GM19023 (cell line): ENCODE measurements around the gene CCDC106.

ENCODE experiments used
- ATAC-seq: cut with Tn5 transposase; IDR thresholded peaks from one replicate; pipeline ENCODE4 v1.9.1; 2021; ENCODE audit warnings: mild to moderate bottlenecking, moderate library complexity; ENCODE audit not compliant: unreplicated experiment

The CCDC106 gene

GRCh38 chr19:55647732-55648584 is at the start of gene CCDC106:
CCDC106 (plus strand) TSS chr19:55648212; CDS start chr19:55649047, 835 bp downstream.
- ATAC-seq: no peak

- ATAC-seq: peak; percentile 53
These were observed 49.1 kb upstream of the CCDC106 start for GRCh38 chr19:55598719-55599467.

- ATAC-seq: peak; percentile 53
These were observed 48.6 kb upstream of the CCDC106 start, which contains the start of gene FIZ1 for GRCh38 chr19:55599468-55599841. FIZ1 (minus strand) TSS chr19:55599517; CDS start chr19:55597865, 1,652 bp downstream.

GRCh38 chr19:55599842-55600661 is 48.0 kb upstream of the CCDC106 start, which contains the start of gene ZNF524:
ZNF524 (plus strand) TSS chr19:55600288; CDS start chr19:55602113, 1,825 bp downstream.
- ATAC-seq: peak; percentile 47

GRCh38 chr19:55600662-55601028 is 47.4 kb upstream of the CCDC106 start:
- no peak for ATAC-seq

GRCh38 chr19:55601084-55601483 is 46.9 kb upstream of the CCDC106 start:
- ATAC-seq: no peak

- no peak for ATAC-seq
These were observed 45.7 kb upstream of the CCDC106 start for GRCh38 chr19:55602104-55603001.

- no peak for ATAC-seq
These were observed 44.9 kb upstream of the CCDC106 start for GRCh38 chr19:55603115-55603514.

GRCh38 chr19:55603581-55604292 is 44.3 kb upstream of the CCDC106 start:
- ATAC-seq: no peak

GRCh38 chr19:55605207-55605636 is 42.8 kb upstream of the CCDC106 start:
- ATAC-seq: peak; percentile 72

- peak; percentile 22 for ATAC-seq
These were observed 42.2 kb upstream of the CCDC106 start, which contains the start of gene ZNF865 for GRCh38 chr19:55605637-55606470. ZNF865 (plus strand) TSS chr19:55605647; CDS start chr19:55613619, 7,972 bp downstream.

GRCh38 chr19:55606471-55606787 is 41.6 kb upstream of the CCDC106 start:
- no peak for ATAC-seq

- ATAC-seq: no peak
These were observed 41.2 kb upstream of the CCDC106 start for GRCh38 chr19:55606817-55607216.

- ATAC-seq: no peak
These were observed 38.7 kb upstream of the CCDC106 start for GRCh38 chr19:55609326-55609725.

GRCh38 chr19:55611300-55611982 is 36.6 kb upstream of the CCDC106 start:
- no peak for ATAC-seq

GRCh38 chr19:55611983-55612645 is 35.9 kb upstream of the CCDC106 start:
- no peak for ATAC-seq

GRCh38 chr19:55613396-55613795 is 34.6 kb upstream of the CCDC106 start:
- no peak for ATAC-seq
